Stimulated activated CD4-positive, alpha-beta T cell treated with anti-CD3 and anti-CD28 coated beads, Interleukin-1b, Interleukin-23, amount 100 ng/mL, for 1 hour (primary cell): ENCODE data around the gene MRPL14.
A peak's percentile ranks its signal among the peaks of the same experiment; 100 is the strongest.

Experiments
- DNase-seq, 2 donors: peaks; one replicate each; pipeline ENCODE4 v3.0.0-alpha.2; 2020; ENCODE audit warnings: low read depth in 2 of 2

The MRPL14 gene

DNA sequence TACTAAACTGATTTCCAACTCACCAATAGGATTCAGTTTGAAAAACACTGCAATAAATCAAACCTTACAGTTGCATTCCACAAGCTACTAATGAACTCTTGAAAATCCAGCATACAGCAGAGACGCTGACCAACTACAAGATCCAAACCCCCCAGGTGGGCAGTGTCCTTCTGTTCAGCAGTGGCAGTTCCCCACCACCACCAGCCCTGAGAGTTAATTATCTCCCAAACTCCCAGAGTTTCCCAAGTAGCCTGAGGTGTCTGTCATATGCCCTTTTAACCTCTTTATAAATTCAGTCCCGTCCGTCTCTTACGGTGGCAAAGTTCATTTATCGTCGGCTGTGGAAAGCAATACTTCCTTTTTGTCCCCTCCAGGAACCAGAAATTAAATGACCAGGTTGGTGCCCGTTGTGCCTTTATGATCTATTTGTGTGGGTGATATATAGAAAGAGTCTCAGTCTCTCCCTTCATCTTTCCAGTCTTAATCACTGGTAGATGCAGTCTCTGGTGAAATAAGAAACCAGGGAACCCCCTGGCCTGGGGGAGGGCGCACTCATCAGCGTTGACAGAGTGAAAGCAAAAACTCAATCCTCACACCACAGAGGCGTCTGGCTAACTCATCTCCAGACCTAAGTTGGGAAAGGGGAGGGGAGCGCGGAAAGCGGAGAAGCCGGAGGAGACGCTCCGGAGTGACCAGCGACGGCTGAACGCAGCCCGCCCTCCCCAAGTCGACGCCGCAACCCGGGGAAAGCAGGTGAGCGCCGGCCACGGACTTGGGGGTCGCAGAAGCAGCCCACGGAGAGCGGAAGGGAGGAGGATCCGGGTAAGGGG is 717 bp downstream of the MRPL14 start:
- peak; percentile 23 to 65 for DNase-seq

DNA sequence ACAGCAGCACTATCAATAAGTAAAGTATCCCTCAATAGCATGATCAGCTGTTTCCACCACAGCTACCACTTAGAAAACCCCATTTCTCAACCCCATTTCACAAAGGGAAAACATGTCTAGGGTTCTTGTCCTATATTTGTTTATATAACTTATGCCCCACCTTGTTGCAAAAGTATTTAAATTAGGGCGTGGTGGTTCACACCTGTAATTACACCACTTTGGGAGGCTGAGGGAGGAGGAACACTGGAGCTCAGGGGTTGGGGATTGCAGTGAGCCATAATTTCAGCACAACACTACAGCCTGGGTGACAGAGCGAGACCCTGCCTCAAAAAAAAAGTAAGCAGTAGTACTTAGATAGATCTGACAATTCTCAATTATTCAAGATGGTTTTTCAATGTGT is 3.7 kb downstream of the MRPL14 start:
- DNase-seq: no peak

DNA sequence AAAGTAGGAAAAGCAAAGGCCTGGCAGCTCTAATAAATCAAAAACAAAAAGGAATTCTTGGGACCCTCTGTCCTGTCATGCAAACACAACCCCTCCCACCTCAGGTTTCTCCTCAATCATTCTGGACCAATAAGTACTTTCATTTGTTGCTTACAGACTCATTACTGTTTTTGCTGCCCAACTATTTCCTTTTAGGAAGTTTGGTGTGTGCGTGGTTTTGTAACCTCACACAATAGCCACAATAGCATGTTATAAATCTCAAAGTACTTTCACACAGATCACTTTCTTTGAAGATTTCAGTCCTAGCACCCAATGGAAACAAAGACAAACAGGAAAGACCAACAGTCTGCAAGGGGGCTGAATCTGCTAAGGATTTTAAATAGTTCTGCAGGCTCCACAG is 4.5 kb downstream of the MRPL14 start:
- no peak for DNase-seq

DNA sequence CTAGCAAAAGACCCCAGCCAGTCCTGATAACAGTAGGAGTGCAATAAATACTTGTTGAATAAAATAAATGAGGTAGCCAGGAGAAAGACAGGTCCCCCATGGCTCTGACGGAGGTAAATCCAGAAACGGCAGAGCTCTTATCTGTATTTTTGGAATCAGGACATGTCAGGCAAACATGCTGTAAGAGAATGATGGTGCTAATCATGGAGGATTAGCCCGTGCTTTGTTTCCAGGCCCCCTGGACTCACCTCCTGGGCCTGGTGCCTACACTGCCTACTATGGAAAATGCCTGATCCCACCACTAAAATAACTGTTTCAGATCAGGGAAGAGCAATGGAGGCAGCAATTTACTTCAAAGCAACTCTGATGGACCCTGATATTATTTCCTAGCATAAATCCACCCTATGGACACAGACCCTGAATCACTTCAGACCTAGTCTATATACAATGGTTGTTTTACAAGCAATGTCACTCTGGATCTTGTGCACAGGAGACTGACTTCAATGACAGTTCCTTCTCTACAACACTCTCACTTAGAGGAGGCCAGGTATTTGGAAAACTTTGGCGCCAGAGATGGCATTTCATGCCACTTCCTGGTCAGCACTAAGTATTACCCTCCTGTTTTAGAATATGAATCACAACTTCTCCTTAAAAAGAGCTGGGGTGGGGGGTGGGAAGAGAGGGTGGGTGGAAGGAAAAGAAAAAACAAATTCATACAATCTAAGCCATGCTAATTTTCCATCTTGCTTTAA is 6.4 kb downstream of the MRPL14 start:
- DNase-seq: no peak

DNA sequence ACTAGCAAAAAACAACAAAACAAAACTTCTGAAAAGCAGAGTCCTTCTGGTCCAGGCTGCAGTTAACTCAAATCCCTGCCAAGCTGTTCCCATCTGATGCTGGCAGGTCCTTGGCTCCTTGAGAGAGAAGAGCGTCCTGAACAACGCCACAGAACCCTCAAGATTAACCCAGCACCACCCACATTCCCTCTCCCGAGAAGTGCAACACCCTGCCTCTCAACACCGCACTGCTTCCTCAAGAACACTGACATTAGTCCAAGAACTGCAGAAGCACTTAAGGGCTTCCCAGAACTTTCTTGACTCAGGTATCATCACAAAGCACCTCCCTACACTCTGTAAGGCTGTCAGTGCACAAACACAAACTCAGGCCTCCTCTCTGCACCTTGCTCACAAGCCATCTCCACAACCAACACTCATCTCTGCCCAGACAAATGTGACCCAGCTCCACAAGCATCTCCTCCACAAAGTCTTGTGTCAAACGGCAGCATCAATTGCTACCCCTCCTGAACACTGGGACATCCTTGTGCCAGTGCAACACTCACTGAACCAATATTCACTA is 7.5 kb downstream of the MRPL14 start:
- no peak for DNase-seq

DNA sequence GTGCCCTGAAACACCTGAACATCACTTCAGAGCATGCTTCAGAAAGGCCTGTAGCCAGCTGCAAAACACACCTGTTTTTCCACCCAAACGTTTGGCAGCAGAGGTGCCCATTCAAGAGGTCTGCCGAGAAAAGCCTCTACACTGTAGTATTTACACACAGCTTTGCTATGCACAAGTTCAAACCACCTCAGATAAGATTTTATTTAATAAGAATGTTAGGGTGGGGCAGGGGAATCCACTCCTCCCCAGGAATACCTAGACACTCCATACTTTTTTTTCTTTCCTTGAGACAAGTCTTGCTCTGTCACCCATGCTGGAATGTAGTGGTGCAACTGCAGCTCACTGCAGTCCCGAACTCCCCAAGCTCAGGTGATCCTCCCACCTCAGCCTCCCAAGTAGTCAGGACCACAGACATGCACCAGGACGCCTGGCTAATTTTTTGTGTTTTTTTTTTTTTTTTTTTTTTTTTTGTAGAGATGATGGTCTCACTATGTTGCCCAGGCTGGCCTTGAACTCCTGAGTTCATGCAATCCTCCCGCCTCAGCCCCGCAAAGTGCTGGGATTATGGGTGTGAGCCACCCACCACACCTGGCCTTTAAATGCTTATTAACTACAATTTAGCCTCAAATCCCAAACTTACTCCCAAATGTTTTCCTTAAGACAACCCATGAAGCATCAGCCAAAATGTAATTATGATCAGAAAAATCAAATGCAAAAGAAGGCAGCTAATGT is 9.7 kb downstream of the MRPL14 start:
- no peak for DNase-seq

DNA sequence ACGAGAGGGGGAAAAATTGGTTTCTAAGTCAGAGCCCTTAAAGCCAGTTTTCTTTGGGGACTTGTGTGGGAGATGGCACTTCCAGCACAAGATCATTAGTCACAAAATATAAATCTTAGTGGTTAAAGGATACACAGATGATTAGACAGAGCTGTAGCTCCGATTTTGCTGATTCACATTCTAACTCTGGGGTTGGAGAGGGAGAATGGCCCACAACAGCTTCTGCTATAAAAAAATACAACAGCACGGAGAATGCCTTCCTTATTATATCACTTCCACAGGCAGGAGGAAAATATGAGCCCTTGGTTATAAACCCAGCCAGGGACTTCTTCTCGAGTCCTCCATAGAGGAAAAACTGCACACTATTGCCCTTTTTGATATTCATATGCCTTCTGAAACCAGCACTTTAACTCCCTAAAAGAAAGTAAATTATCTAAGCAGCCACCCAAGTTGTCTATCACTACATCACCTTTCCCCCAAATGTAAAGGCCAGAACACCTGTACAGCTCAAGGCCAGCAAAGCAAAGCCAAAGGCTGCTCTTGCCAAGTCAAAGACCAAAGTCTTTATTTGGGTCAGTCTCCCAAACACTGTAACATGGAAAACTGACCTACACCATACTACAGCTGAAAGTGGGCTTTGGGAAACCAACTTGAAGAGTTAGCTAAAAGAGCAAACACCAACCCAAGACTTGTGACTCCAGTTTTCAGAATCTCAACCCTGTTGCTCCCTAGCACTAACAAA is 10.4 kb downstream of the MRPL14 start:
- no peak for DNase-seq

DNA sequence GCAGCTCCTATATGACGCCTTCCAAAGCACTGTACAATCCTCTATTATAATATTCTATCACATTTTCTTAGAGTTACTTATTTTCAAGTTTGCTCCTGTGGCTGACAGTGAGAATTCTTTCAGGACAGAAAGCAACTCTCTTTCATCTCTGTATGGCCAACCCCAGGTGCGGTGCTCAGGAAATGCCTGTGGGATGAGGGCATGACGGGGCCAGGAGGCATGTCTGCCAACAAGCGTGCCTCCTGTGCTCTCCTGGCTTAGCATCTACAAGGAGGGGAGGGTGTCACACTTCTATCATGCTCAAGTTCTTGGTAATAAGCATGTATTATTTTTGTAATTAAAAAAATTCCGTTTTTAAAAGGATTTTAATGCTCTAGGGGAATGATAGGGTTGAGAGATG is 11.4 kb downstream of the MRPL14 start:
- no peak for DNase-seq

DNA sequence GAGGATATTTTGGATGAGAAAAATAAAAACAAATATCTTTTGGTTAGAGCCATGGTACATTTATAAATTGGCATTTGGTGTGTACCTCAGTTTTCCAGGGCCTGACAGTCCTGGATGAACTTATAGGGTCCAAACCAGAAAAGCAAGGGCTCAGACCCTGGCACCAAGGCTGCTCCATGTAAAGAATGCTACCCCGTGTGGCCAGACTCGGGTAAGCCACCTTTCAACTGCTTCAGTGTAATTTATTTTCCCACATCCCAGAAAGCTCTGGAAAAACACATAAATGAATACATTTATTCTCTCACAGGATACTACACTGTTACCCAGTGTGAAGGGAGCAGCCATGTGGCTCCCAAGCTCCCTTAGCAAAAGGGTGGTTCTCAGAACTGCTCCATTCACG is 13.8 kb downstream of the MRPL14 start:
- no peak for DNase-seq

DNA sequence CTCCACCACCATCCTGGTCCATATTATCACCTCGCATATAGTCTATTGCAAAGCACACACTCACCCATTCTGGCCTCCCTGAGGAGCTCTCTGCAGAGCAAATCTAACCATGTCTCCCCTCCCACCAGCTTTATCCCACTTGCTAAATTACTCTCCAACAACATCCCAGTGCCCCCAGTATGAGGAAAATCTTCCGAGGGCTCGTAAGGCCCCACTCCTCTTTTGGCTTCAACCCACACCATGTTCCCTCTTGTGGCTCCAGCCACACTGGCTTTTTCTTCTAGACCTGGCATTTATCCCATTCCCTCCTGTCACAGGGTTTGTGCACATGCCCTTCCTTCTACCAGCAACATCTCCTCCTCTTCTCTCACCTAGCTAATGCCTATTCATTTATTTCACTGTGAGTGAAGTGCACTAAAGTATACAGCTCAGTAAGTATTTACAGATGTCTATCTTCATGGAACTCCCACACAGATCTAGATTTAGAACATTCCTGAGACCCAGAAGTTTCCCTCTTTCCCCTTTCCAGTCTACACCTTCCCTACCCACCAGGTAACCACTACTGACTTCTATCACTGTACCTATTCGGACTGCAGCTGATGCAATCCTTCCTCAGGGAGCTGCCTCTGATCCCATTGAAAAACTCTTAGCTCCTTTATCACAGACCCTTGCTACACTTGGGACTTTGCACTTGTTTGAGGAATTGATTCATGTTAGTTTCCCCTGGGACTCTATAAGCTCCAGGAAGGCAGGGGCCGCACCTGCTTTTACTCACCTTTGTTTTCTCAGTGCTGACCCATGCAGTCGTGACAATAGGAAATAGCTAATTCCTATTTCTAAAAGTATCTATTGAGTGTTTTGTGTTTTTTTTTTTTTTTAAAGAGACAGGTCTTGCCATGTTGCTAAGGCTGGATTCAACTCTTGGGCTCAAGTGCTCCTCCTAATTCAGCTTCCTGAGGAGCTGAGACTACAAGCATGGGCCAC is 15.5 kb downstream of the MRPL14 start:
- DNase-seq: no peak

DNA sequence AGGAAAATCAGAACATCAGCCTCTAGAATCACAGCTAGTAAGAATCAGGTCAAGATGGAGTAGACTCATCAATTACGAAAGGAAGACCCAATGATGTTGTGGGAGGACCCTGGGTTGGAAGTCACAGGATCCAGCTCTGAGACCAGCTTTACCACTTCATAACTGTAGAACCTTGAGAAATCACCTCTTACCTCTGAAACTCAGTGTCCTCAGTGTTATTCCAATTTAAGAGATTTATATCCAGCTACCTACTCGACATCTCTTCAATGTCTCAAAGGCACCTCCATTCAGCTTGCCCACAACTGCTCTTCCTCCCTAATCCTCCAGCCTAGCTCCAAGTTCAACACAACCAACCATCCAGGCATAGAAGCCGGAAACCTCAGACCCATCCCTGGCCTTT is 16.3 kb downstream of the MRPL14 start:
- no peak for DNase-seq

DNA sequence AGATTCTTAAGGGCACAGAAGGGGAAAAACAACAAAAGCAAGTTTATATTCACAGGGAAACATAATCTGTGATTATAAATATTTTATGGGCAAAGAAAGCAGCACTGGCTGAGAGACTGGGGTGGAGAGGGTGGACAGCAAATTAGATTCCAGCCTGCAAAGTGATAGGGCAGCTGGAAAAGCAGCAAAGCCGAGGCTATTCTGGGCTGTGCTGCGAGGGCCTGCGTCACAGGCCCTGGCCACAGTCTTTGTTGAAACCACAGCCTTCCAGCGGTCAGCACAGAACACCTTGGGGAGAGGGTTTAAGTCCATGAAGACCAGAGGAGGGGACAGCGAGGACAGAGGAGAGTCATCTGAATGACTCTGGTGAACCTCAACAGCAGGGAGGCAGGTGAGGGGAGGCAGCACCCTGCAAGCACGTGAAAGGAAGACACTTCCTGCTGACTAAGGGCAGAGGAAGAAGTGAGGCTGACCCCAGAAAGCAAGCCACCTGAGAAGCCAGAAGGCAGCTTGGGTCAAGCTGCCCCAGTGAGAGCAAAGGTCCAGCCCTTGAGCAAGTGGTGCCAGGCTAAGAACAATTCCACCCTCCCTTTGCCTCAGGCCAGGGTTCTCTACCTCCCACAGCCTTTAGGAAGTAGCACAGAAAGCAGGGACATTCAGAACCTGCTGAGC is 17.1 kb downstream of the MRPL14 start:
- DNase-seq: no peak

DNA sequence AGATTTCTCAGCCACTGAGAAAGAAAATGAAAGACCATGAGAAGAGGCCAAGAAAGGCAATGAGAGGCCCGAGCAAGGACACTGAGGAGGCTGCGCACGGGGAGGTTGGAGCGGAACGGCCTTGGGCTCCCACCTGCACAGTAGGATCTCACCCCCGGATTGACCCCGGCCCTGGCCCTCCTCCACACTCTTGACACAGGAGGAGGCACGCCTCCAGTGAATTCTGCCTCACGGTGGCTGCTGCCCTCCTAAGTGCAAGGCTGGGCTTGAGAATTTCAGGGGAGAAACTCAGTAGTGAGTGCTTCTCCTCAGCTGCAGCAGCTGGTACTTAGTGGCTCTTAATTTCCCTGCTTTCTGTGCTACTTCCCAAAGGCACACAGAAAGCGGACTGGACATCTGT is 18.0 kb downstream of the MRPL14 start:
- DNase-seq: no peak

DNA sequence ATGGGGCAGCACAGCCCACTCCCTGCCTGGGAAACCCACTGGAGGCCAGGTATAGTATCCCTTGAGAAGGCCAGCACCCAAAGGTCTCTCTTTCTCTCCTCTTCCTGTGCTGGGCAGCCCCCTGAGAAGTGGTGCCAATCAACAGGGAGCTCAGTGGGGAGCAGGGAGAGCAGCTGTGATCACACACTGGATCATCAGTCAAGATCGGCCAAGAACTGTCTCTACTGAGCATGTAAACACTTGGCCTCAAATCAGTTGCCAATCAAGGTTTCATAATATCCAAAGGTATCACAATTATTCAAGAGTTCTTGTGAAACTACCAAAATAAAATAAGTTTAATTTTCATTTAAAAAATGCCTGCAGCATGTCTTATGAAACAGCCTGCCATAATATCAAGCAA is 18.8 kb downstream of the MRPL14 start:
- no peak for DNase-seq

DNA sequence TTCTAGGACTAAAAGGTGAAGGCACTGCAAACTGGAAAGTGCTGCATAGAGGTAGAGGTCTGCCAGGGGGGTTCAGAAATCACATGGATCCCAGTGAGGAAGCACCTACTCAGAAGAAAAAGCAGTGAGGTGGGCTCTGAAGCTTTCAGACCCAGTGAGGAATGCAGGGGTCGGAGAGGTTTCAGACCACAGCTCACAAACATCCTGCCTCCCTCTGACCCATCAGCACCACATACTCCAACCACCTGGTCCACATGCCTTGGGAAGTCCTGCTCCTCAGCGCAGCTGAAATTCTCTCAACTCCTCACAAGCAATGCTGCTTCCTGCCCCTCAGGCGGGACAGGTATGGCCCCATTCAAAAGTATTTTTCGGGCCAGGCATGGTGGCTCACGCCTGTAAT is 20.2 kb downstream of the MRPL14 start:
- DNase-seq: no peak

DNA sequence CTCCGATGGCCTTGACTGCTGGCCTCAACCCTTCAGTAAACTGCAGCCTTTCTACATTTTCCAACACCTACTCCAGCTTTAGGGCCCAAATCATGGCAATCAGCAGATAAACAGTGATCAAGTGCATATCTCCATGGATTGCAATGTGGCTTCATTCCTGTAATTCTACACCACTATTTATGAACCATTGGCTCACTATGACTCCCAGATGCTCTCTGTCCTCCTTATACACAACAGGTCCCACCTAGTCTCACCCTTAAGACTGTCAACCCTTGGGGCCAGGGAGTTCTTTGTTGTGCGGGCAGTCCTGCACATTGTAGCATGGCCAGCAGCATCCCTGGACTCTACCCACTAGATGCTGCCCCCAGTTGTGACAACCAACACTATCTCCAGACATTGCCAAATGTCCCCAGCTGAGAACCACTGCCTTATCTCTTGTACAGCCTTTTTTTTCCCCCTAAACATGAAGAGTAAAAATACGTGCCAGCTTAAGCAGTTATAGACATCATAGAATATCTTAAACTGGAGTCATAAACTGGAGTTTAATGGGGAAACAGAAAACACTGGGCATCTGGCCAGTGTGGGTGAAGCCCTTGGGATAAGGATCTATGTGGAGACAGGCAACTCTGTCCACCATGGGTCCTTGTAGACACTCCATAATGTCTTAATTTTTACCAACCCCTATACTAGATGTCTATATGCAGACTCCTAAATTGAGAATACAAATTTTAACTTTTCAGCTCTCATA is 21.1 kb downstream of the MRPL14 start:
- no peak for DNase-seq

DNA sequence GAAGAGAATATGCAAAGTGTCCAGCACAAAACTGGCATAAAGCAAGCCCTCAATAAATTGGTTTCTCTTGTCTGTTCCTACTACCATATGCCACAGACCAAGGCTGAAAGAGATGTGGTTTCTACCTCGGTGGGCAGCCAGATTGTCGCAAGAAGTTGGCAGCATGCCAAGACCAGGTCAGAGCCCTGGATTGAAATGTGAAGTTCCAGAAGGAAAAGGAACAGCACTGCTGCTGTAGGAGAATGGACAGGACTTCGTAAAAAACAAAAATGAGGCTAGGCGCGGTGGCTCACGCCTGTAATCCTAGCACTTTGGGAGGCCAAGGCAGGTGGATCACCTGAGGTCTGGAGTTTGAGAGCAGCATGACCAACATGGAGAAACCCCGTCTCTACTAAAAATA is 22.1 kb downstream of the MRPL14 start:
- no peak for DNase-seq

DNA sequence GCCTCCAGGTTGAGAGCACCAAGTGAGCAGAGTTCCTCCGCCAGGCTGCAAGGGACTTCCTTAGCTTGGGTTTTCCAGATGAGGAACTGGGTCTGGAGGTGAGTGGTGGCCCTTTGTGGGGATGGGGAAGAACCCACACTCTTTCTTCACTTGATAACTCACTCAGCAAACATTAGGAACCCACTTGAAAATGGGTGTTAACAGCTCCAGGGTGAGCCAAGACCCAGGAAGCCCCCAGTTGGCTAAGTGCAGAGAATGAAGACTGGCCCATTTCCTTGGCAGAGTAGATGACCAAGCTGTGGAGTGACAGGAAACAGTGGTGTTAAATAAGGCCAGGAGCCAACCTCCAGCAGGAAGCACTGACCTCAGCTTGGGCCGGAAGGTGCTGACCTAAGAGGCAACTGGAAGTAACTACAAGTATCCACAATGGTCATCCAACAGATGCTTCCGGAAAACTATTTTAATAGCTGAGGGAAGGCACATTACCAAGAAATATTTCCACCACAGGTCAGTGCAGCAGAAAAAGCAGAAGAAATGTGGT is 22.7 kb downstream of the MRPL14 start:
- no peak for DNase-seq

DNA sequence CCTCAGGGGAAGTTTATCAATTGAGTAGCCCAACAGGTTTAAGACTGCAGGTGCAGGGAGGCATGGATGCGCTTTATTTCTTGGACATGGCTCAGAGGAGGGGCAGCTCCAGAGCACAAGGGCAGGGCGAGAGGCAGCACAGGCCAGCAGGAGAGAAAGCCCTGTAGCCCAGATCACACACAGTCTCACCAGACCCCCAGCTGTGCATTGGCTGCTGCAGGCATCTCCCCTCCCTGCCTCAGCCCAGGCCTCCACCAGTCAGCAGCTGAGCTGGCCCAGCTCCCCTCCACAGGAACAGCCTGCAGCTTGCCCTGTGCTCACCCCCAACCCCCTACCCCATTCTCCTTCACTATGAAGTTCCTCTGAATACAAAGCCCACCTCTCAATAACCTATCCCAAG is 24.7 kb downstream of the MRPL14 start:
- DNase-seq: no peak
